HG03457 (cell line): Measurements from ENCODE around the gene FST.

Experiments used
- ATAC-seq: cut with Tn5 transposase; IDR thresholded peaks from one replicate; pipeline ENCODE4 v1.9.1; 2021; ENCODE audit warnings: moderate number of reproducible peaks; ENCODE audit not compliant: unreplicated experiment

Gene FST

GRCh38 chr5:53515988-53516387, 35.6 kb downstream of the FST start:
- no peak for ATAC-seq

- no peak for ATAC-seq
These were observed 40.4 kb downstream of the FST start for GRCh38 chr5:53520813-53521212.
